WI38 (cell line): ENCODE results near the gene DYNC1H1.
"Not testable (repeated sequence)": the region's sequence is repeated elsewhere in the genome, so short reads cannot be mapped to it uniquely, and the experiment has no call there.

ENCODE experiments used
- H3K4me3 ChIP-seq: 2 replicates; pipeline ENCODE4 v1.5.1; 2011; ENCODE audit warnings: low read depth, mild to moderate bottlenecking, control low read depth, low read length
- CTCF ChIP-seq: IDR thresholded peaks from 2 replicates; pipeline ENCODE4 v1.5.1; 2012; ENCODE audit warnings: low read depth, mild to moderate bottlenecking, control low read depth, low read length

The DYNC1H1 gene

GRCh38 chr14:102071283-102071998 is 107.1 kb downstream of the DYNC1H1 start:
- TF ChIP-seq CTCF: no peak
- H3K4me3 ChIP-seq: no peak overlapping the region

GRCh38 chr14:102074415-102074964 is 110.1 kb downstream of the DYNC1H1 start:
- TF ChIP-seq CTCF: no peak
- no peak overlapping the region for H3K4me3 ChIP-seq

GRCh38 chr14:102075155-102075554 is 110.8 kb downstream of the DYNC1H1 start:
- no peak for TF ChIP-seq CTCF
- H3K4me3 ChIP-seq: no peak overlapping the region

- no peak overlapping the region for H3K4me3 ChIP-seq
- no peak for TF ChIP-seq CTCF
These were observed 113.0 kb downstream of the DYNC1H1 start for GRCh38 chr14:102077382-102077709.

GRCh38 chr14:102078361-102078791 is 114.0 kb downstream of the DYNC1H1 start:
- not testable (repeated sequence) for H3K4me3 ChIP-seq

- no peak overlapping the region for H3K4me3 ChIP-seq
- no peak for TF ChIP-seq CTCF
These were observed 114.7 kb downstream of the DYNC1H1 start for GRCh38 chr14:102078831-102079699.

- TF ChIP-seq CTCF: no peak
- no peak overlapping the region for H3K4me3 ChIP-seq
These were observed 115.3 kb downstream of the DYNC1H1 start for GRCh38 chr14:102079700-102079979.
